ENCODE measurements around the gene DUOXA1.

Gene DUOXA1

DNA sequence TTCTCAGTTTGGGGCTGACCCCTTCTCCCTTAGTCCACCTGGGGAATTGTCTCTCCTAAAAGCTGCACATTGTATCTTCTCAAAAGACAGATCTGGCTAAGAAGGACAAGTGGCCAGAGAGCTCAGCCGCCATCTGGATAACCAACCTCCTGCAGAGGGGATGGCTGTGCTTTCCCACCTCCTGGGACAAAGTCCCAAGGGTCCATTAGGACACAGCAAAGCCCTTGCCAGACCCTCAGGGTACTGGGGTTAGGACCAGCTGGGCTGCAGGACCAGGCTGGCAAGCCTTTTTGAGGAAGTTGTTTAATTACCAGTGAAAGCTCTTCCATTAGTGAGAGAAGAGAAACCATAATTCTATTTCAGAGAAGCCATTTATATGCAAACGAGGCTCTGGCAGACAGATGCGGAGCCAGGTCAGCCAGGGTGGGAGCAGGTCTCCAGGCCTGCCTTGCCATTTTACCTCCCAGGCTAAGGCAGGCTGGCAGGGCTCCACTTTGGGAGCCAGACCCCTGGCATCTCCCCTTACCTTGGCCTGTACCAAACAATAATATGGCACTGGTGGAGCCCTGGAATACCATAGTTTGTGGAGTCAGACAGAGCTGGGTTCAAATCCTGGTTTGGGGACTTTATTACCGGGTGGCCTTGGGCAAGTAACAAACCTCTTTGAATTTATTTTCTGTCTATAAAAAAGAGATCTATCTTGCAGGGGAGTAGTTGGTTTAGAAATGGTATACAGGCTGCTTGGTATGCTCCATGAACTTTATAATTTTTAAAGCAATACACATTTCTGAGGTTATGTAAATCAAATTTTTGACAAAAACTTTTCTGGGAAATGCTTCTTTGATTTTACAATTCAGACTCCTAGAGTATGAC is 40.2 kb upstream of the DUOXA1 start:
- TF ChIP-seq, protein P1, sequence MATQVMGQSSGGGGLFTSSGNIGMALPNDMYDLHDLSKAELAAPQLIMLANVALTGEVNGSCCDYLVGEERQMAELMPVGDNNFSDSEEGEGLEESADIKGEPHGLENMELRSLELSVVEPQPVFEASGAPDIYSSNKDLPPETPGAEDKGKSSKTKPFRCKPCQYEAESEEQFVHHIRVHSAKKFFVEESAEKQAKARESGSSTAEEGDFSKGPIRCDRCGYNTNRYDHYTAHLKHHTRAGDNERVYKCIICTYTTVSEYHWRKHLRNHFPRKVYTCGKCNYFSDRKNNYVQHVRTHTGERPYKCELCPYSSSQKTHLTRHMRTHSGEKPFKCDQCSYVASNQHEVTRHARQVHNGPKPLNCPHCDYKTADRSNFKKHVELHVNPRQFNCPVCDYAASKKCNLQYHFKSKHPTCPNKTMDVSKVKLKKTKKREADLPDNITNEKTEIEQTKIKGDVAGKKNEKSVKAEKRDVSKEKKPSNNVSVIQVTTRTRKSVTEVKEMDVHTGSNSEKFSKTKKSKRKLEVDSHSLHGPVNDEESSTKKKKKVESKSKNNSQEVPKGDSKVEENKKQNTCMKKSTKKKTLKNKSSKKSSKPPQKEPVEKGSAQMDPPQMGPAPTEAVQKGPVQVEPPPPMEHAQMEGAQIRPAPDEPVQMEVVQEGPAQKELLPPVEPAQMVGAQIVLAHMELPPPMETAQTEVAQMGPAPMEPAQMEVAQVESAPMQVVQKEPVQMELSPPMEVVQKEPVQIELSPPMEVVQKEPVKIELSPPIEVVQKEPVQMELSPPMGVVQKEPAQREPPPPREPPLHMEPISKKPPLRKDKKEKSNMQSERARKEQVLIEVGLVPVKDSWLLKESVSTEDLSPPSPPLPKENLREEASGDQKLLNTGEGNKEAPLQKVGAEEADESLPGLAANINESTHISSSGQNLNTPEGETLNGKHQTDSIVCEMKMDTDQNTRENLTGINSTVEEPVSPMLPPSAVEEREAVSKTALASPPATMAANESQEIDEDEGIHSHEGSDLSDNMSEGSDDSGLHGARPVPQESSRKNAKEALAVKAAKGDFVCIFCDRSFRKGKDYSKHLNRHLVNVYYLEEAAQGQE (IDR thresholded peaks at IDR 0.05; ENCODE audit: insufficient read depth in 1 of 2, low read depth in 2 of 2, low read length in 2 of 2), result no peak
- TF ChIP-seq FOXP2 (optimal IDR thresholded peaks at IDR 0.05; ENCODE audit: borderline replicate concordance, extremely low read depth, extremely low read length, insufficient read depth), result no peak
- no peak for TF ChIP-seq SIN3A (IDR thresholded peaks at IDR 0.05; ENCODE audit: borderline replicate concordance, insufficient read depth, low read length)
- no peak for TF ChIP-seq POLR2AphosphoS5 (IDR thresholded peaks at IDR 0.05; ENCODE audit: low read depth, low read length)
- no peak for TF ChIP-seq TAF1 (IDR thresholded peaks at IDR 0.05; ENCODE audit: borderline replicate concordance, insufficient read depth, low read length)

DNA sequence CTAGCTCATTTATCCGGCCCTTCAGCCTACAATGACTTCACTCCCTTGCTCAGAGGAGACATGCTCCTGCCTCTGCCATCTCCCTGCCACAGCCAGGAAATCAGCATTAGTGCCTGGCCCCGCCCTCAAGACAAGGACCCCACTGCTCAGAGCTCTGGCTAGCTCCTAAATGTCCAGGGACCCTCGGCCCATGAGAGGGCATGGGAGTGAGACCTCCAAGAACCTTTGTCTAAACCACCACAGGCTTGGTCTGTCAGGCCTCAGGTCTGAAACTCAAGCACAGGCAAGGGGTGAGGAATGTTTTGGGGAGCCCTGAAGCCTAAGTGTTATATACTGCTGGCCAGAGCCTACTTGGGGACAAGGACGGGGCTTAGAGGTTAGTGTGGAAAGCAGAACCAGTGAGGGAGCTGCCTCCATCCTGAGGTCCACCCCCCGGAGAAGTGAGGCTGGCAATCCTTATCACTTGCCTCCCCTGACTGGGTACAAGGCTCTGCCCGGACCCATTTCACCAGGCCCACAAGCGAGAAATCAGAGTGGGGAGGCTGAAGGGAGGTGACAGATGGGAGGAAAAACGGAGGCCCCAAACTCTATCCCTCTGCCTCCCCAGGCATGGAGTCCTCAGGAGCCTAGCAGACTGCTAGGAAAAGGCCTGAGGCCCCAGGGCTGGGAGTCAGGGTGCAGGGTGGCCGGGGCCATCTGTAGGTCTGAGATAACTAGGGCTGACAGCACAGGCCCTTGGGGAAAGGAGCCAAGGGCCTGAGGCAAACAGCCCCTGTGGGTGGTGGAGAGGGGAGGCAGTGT is 39.3 kb upstream of the DUOXA1 start:
- TF ChIP-seq, protein P1 (IDR thresholded peaks at IDR 0.05; ENCODE audit: insufficient read depth in 1 of 2, low read depth in 2 of 2, low read length in 2 of 2), result no peak
- TF ChIP-seq FOXP2 (optimal IDR thresholded peaks at IDR 0.05; ENCODE audit: borderline replicate concordance, extremely low read depth, extremely low read length, insufficient read depth) (no peak), TAF1 (IDR thresholded peaks at IDR 0.05; ENCODE audit: borderline replicate concordance, insufficient read depth, low read length) (no peak), SIN3A (IDR thresholded peaks at IDR 0.05; ENCODE audit: borderline replicate concordance, insufficient read depth, low read length) (no peak), POLR2AphosphoS5 (IDR thresholded peaks at IDR 0.05; ENCODE audit: low read depth, low read length) (no peak)

DNA sequence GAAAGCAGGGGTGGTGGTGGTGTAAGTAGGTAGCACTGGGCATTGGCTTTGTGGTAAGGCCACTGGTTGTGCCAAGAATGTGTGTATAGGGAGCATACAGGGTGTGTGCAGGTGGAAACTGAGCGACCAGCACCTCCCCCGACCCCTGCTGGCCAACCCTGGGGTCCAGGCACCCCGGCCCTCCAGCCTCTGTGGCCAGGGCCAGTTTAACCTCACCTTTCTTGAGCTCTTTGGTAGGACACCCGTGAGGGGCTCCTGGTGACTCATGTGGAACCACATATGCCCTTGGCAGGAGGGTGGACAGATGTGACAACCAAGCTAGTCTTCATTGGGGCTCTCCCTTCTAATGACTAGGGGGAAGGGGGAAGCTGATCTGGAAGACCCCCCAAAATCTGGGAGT is 38.6 kb upstream of the DUOXA1 start:
- TF ChIP-seq POLR2AphosphoS5 (IDR thresholded peaks at IDR 0.05; ENCODE audit: low read depth, low read length) (no peak), SIN3A (IDR thresholded peaks at IDR 0.05; ENCODE audit: borderline replicate concordance, insufficient read depth, low read length) (no peak), FOXP2 (optimal IDR thresholded peaks at IDR 0.05; ENCODE audit: borderline replicate concordance, extremely low read depth, extremely low read length, insufficient read depth) (no peak), TAF1 (IDR thresholded peaks at IDR 0.05; ENCODE audit: borderline replicate concordance, insufficient read depth, low read length) (no peak)
- TF ChIP-seq, protein P1 (IDR thresholded peaks at IDR 0.05; ENCODE audit: insufficient read depth in 1 of 2, low read depth in 2 of 2, low read length in 2 of 2), result no peak

DNA sequence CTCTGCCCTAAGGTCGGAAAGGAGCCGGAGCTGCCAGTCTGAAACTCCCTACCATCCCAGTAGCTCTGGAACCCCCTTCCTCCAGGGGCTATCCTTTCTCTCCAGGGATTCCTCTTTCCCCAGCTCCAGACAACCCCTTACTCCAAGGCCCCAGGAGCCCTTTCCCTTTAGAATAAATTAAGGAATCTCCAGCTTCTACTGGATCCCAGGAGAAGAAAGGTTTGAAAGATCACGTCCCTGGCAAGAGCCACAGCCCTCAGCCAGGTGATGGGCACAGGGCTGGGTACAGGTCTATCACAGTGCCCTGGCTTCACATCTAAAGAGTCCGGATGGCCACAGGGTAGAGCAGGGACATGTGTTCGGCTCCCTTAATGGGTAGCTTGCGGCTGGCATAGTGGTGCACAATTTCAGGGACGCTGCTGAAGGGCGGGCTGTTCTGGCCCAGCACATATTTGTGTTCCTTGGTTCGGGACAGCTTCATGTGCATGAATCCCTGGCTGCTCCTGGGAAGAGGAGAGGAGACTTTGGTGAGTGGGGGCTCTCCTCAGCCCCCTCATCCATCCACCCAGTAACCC is 38.0 kb upstream of the DUOXA1 start:
- TF ChIP-seq POLR2AphosphoS5 (IDR thresholded peaks at IDR 0.05; ENCODE audit: low read depth, low read length) (no peak), SIN3A (IDR thresholded peaks at IDR 0.05; ENCODE audit: borderline replicate concordance, insufficient read depth, low read length) (no peak), FOXP2 (optimal IDR thresholded peaks at IDR 0.05; ENCODE audit: borderline replicate concordance, extremely low read depth, extremely low read length, insufficient read depth) (no peak), TAF1 (IDR thresholded peaks at IDR 0.05; ENCODE audit: borderline replicate concordance, insufficient read depth, low read length) (no peak)
- TF ChIP-seq, protein P1 (IDR thresholded peaks at IDR 0.05; ENCODE audit: insufficient read depth in 1 of 2, low read depth in 2 of 2, low read length in 2 of 2), result no peak
